HG03159 (cell line): ENCODE measurements around the gene PLEKHG7.
"Not testable (repeated sequence)": the region's sequence is repeated elsewhere in the genome, so short reads cannot be mapped to it uniquely, and the experiment has no call there.

Source experiments
- ATAC-seq: cut with Tn5 transposase; IDR thresholded peaks from one replicate; pipeline ENCODE4 v1.9.1; 2021; ENCODE audit warnings: mild to moderate bottlenecking, moderate library complexity; ENCODE audit not compliant: unreplicated experiment

Gene PLEKHG7

GRCh38 chr12:92702754-92703679 lies at the start of gene PLEKHG7:
PLEKHG7 (plus strand) TSS chr12:92702989; CDS start chr12:92706632, 3,643 bp downstream.
- peak; percentile 92 for ATAC-seq

GRCh38 chr12:92654256-92654655 lies 48.5 kb upstream of the PLEKHG7 start:
- ATAC-seq = not testable (repeated sequence)

- no peak for ATAC-seq
These were observed 47.9 kb upstream of the PLEKHG7 start for GRCh38 chr12:92654929-92655328.

GRCh38 chr12:92656911-92657310 lies 45.9 kb upstream of the PLEKHG7 start:
- ATAC-seq = no peak

GRCh38 chr12:92657770-92658169 lies 45.0 kb upstream of the PLEKHG7 start:
- ATAC-seq = no peak

GRCh38 chr12:92658611-92659010 lies 44.2 kb upstream of the PLEKHG7 start:
- ATAC-seq = no peak

- ATAC-seq = no peak
These were observed 41.5 kb upstream of the PLEKHG7 start for GRCh38 chr12:92661269-92661668.

GRCh38 chr12:92665496-92665895 lies 37.3 kb upstream of the PLEKHG7 start:
- no peak for ATAC-seq

GRCh38 chr12:92668739-92669138 lies 34.0 kb upstream of the PLEKHG7 start:
- no peak for ATAC-seq

GRCh38 chr12:92671524-92671923 lies 31.3 kb upstream of the PLEKHG7 start:
- not testable (repeated sequence) for ATAC-seq

GRCh38 chr12:92673756-92674155 lies 29.0 kb upstream of the PLEKHG7 start:
- ATAC-seq = peak; percentile 76

GRCh38 chr12:92674500-92674899 lies 28.3 kb upstream of the PLEKHG7 start:
- ATAC-seq = no peak

GRCh38 chr12:92675092-92675865 lies 27.5 kb upstream of the PLEKHG7 start:
- no peak for ATAC-seq

GRCh38 chr12:92676710-92677109 lies 26.1 kb upstream of the PLEKHG7 start:
- peak; percentile 53 for ATAC-seq

GRCh38 chr12:92690601-92691000 lies 12.2 kb upstream of the PLEKHG7 start:
- no peak for ATAC-seq

- ATAC-seq = no peak
These were observed 7.7 kb upstream of the PLEKHG7 start for GRCh38 chr12:92695056-92695455.

- ATAC-seq = no peak
These were observed 7.2 kb upstream of the PLEKHG7 start for GRCh38 chr12:92695577-92695976.

GRCh38 chr12:92696216-92696615 lies 6.6 kb upstream of the PLEKHG7 start:
- ATAC-seq = no peak

GRCh38 chr12:92698474-92698873 lies 4.3 kb upstream of the PLEKHG7 start:
- ATAC-seq = no peak

GRCh38 chr12:92701441-92701840 lies 1.3 kb upstream of the PLEKHG7 start:
- no peak for ATAC-seq

GRCh38 chr12:92703786-92704185 lies 997 bp downstream of the PLEKHG7 start:
- ATAC-seq = no peak

GRCh38 chr12:92706594-92706993 lies 3.8 kb downstream of the PLEKHG7 start:
- no peak for ATAC-seq
